HFF-Myc (cell line): Measurements from ENCODE around the gene FBN1.

ENCODE experiments used
- DNase-seq: peaks from one replicate; pipeline ENCODE4 v3.0.0-alpha.2; 2011; ENCODE audit warnings: low read depth; ENCODE audit errors: extremely low read depth
- H3K4me3 ChIP-seq: replicated peaks from 2 replicates; pipeline ENCODE4 v1.5.1; 2011; ENCODE audit warnings: low read depth, mild to moderate bottlenecking, control low read depth, low read length
- TF ChIP-seq, protein P1 (sequence below): IDR thresholded peaks from 2 replicates; pipeline ENCODE4 v1.5.1; 2012; ENCODE audit warnings: mild to moderate bottlenecking, low read depth, low read length, control low read depth; ENCODE audit errors: missing control alignments

FBN1 gene

DNA sequence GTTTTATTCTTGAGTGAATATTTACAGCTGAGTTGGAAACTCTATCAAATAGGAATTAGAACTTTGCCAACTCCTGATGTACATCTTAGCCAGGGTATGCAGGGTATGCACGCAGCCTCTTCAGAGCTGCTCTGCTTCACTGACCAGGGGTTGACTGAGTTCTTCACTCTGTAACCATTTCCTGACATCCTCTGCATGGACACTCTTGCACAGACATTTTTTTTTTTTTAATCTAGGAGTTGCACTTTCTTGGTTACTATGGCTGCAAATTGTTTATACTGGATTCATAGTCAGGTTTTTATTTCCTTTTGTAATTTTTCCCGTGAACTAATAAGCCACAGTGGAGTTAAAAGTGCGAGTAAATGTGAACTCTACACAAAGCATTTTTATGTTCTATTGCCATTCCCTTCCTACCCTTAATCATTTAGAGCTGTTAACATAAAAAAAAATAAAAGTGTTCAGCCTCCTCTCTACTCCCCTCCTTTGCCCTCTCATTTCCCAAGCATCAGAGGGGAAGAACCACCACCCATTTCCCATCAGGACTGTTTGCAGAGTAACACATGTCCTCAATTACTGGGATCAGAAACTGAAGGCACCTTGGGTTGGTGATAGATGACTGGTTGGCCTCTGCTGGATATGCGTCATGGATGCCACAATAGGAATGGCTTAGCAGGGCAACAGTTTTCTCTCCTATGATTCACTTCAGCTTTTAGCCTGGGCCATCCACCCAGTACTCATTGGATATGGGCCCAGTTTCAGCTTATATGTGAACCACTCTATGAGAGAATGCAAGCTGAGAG is 260.3 kb downstream of the FBN1 start:
- no peak overlapping the region for H3K4me3 ChIP-seq
- TF ChIP-seq, protein P1, sequence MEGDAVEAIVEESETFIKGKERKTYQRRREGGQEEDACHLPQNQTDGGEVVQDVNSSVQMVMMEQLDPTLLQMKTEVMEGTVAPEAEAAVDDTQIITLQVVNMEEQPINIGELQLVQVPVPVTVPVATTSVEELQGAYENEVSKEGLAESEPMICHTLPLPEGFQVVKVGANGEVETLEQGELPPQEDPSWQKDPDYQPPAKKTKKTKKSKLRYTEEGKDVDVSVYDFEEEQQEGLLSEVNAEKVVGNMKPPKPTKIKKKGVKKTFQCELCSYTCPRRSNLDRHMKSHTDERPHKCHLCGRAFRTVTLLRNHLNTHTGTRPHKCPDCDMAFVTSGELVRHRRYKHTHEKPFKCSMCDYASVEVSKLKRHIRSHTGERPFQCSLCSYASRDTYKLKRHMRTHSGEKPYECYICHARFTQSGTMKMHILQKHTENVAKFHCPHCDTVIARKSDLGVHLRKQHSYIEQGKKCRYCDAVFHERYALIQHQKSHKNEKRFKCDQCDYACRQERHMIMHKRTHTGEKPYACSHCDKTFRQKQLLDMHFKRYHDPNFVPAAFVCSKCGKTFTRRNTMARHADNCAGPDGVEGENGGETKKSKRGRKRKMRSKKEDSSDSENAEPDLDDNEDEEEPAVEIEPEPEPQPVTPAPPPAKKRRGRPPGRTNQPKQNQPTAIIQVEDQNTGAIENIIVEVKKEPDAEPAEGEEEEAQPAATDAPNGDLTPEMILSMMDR, result no peak
- DNase-seq, result peak; percentile 97

DNA sequence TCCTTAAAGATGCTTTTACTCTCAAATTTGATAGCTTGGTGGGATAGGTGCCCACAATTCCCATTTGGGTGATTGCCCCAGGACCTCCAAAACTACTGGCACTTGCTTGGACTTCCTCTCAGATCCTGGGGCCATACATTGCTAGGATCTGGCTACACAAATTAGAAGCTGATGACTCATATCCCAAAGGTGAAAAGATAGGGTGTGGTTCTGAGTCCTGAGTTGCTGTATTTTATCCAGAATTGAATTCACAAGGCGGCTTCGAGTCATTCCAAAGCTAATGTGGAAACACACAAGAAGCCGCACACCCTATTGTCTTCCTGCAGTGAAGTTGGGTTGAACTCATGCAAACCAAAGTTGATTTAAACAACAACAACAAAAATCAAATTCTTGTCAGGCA is 260.9 kb downstream of the FBN1 start:
- DNase-seq, result no peak
- H3K4me3 ChIP-seq, result no peak overlapping the region
- TF ChIP-seq, protein P1, result no peak

- DNase-seq, result no peak
- TF ChIP-seq, protein P1, result no peak
These were observed 262.5 kb downstream of the FBN1 start for GRCh38 chr15:48383031-48383430.

DNA sequence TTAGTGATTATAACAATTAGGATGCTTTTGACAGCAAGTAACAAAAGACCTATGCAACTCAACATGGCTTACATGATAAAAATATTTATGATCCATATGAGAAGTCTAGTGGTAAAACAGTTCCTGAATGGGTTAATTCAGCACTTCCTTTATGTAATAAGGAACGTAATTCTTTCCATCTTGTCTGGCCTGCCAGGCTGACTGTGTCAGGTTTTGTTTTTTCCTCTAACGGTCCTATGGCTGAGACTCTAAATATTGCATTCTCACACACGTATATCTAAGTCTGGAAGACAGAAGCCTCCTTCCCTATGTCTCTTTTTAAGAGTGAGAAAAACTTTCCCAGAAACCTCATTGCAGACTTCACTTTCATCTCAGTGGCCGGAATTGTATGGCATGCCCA is 263.6 kb downstream of the FBN1 start:
- TF ChIP-seq, protein P1, result no peak
- no peak for DNase-seq
- H3K4me3 ChIP-seq, result no peak overlapping the region

More at GRCh38 chr15:48383031-48383430, 262.5 kb downstream of the FBN1 start:
- no peak overlapping the region for H3K4me3 ChIP-seq

GRCh38 chr15:48380198-48380597 is 265.3 kb downstream of the FBN1 start:
- no peak for DNase-seq
- TF ChIP-seq, protein P1, result no peak
- no peak overlapping the region for H3K4me3 ChIP-seq

GRCh38 chr15:48375767-48376166 is 269.7 kb downstream of the FBN1 start:
- H3K4me3 ChIP-seq, result no peak overlapping the region
- DNase-seq, result no peak
- TF ChIP-seq, protein P1, result no peak
